ENCODE results near the gene ENGASE.

Gene ENGASE

DNA sequence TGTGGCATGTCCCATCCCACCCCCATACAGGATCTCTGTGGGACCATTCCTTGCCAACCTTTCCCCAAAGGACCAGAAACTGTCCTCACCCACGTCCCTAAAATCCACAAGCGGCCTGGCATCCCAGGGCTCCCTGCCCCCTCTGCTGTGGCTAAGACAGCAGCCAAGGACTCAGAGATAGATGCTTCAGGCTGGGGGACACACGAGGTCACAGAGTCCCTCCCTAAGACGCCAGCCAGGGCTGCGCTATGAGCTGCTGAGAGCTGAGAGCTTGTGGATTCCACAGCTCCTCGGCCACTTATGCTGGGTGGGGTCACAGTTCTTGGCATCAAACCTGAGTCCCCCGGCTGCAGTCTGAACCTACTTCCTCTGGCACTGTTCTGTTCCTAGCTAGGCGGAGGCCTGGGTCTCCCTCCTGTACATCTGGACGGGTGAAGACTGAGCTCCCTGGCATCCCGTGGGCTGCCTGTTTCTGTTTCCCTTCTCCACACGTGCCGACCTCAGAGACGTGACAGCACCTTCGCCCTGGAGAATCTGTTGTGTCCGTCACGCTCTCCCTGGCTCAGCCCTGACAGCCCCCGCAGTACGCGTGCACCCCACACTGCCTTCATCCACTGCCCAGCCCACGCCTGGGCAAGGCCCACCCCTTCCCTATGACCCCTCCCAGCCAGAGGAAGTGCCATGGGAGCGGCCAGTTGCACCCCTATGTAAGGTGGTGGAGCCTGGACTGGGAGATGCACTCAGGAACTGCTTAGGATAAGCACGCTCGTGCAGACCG, 61.2 kb downstream of the ENGASE start:
- no peak for DNase-seq (ENCODE audit: low read depth in 2 of 2)

Measured in stimulated activated CD4-positive, alpha-beta T cell treated with anti-CD3 and anti-CD28 coated beads, Interleukin-1b, Interleukin-23, amount 100 ng/mL, for 4 hours (primary cell).